ENCODE data around the gene HS2ST1. TPM values are rescaled to one million over a fixed set of nuclear protein-coding genes. Genes with fewer than 3 reads are reported as not detected.

Gene HS2ST1
- total RNA-seq, 1 experiment from 2014 or later = 30.1 TPM

- no peak for DNase-seq (ENCODE audit: low read depth, low spot score)
- CTCF ChIA-PET = interaction anchor here (1.2 kb wide), 1 partner anchor 176 kb away, joined by 4 read pairs; no protein-coding TSS in a partner anchor
- Histone ChIP-seq H3K4me3 (replicated peaks in 1 of 2; ENCODE audit: low read depth in 1 of 2, low read length in 2 of 2) (no peak overlapping the region), H3K4me1 (ENCODE audit: control insufficient read depth in 1 of 2, insufficient read depth in 2 of 2, low read length in 2 of 2) (no peaks in the 10 kb centered on the region), H3K9ac (ENCODE audit: low read length) (no peak overlapping the region), H3K36me3 (ENCODE audit: control insufficient read depth in 1 of 2, insufficient read depth in 2 of 2, low read length in 2 of 2) (no peaks in the 10 kb centered on the region), H3K27me3 (ENCODE audit: insufficient read depth, low read length) (no peaks in the 10 kb centered on the region), H3K79me2 (ENCODE audit: insufficient read depth, low read length) (peaks cover 5% of the 10 kb centered on the region; the same call in 1 of the 2 replicates), H3K4me2 (ENCODE audit: low read length) (no peak overlapping the region), H2AFZ (ENCODE audit: low read depth, low read length, poor library complexity, severe bottlenecking) (no peak overlapping the region), H3K9me2 (ENCODE audit: insufficient read depth) (no peaks in the 10 kb centered on the region), H3K27ac (ENCODE audit: low read depth, low read length) (no peak overlapping the region), H4K20me1 (ENCODE audit: insufficient read depth) (no peaks in the 10 kb centered on the region), H3K9me3 (ENCODE audit: control insufficient read depth in 1 of 2, insufficient read depth in 1 of 2, low read depth in 1 of 2, low read length in 2 of 2) (no peaks in the 10 kb centered on the region)
- POLR2A ChIA-PET = no interaction called here
- RAD21 ChIA-PET (ENCODE audit: low non-redundant PET in 1 of 2, low total read pairs in 2 of 2, uncharacterized antibody in 2 of 2, unreplicated experiment in 2 of 2) = no interaction called here
- TF ChIP-seq EZH2 (IDR thresholded peaks at IDR 0.05) (no peak), MAX (IDR thresholded peaks at IDR 0.05) (no peak), FOSL1 (IDR thresholded peaks at IDR 0.05; ENCODE audit: low read depth) (no peak), REST (IDR thresholded peaks at IDR 0.05; ENCODE audit: low read depth) (no peak), POLR2AphosphoS5 (IDR thresholded peaks at IDR 0.05; ENCODE audit: low read depth, low read length) (no peak), ELF1 (IDR thresholded peaks at IDR 0.05; ENCODE audit: borderline replicate concordance, low read depth) (no peak), CBX3 (IDR thresholded peaks at IDR 0.05; ENCODE audit: low read depth) (no peak), POLR2A (IDR thresholded peaks at IDR 0.05; ENCODE audit: borderline replicate concordance, extremely low read depth, insufficient read depth, insufficient read length) (no peak), ZNF274 (IDR thresholded peaks at IDR 0.05; ENCODE audit: low read depth, low read length) (no peak), ZFX (IDR thresholded peaks at IDR 0.05) (no peak), CTCF (IDR thresholded peaks at IDR 0.05 in 2 of 3, conservative IDR thresholded peaks at IDR 0.05 in 1 of 3; ENCODE audit: borderline replicate concordance in 1 of 3, insufficient read depth in 1 of 3, low read depth in 2 of 3, low read length in 2 of 3) (no peak)
- TF ChIP-seq, protein P1, sequence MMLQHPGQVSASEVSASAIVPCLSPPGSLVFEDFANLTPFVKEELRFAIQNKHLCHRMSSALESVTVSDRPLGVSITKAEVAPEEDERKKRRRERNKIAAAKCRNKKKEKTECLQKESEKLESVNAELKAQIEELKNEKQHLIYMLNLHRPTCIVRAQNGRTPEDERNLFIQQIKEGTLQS (IDR thresholded peaks at IDR 0.05) = no peak
- no TSS peak for BruUV-seq (replicated peaks)
- intact Hi-C loops (cut with micrococcal nuclease) = no loop called here
- no peak for ATAC-seq
Measured at GRCh38 chr1:86957221-86957620, 42.8 kb downstream of the HS2ST1 start.

Data from HCT116 (cell line).